Measurements from ENCODE around the gene C1orf53. TPM values are rescaled to one million over a fixed set of nuclear protein-coding genes. Genes with fewer than 3 reads are reported as not detected.
"Not testable (repeated sequence)": the region's sequence is repeated elsewhere in the genome, so short reads cannot be mapped to it uniquely, and the experiment has no call there.

Gene C1orf53
- total RNA-seq, 1 experiment from 2014 or later = 3.0 TPM

DNA sequence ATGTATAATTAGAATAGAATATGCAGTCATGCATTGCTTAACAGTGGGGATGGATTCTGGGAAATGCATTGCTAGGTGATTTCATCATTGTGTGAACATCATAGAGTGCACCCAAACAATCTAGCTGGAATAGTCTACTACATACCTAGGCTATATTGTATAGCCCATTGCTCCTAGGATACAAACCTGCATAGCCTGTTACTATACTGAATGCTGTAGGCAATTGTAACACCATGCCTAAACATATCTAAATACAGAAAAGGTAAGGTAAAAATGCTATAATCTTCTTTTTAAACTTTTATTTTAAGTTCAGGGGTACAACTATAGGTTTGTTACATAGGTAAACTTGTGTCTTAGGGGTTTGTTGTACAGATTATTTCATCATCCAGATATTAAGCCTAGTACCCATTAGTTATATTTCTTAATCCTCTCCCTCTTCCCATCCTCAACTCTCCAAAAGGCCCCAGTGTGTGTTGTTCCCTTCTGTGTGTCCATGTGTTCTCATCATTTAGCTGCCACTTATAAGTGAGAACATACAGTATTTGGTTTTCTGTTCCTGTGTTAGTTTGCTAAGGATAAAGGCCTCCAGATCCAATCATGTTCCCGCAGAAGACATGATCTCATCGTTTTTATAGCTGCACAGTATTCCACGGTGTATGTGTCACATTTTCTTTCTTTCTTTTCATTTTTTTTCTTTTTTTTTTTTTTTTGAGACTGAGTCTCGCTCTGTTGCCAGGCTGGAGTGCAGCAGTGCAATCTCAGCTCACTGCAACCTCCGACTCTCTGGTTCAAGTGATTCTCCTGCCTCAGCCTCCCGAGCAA lies 36.9 kb downstream of the C1orf53 start:
- DNase-seq (ENCODE audit: low read depth, low spot score); in situ Hi-C loops (cut with HindIII; ENCODE audit: low pct_unique_long_range_greater_than_20kb, low sequenced_read_pairs): not testable (repeated sequence)

DNA sequence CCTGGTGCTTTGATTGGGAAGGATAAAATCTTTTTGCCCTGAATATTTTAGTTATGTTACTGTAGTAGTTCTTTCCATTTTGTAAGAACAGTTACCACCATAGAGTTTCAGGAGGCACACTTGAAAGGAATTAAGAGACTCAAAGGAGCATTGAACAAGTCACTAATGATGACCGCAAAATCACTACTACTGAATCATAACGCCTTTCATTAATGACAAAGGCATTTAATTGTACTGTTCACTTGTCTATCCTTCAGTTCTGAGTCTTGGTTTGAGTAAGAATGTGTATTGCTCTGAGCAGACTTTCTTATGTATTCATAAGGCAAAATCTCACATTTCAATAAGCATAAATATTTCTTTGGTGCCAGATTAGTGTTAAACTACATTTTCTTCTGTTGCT lies 39.6 kb downstream of the C1orf53 start:
- in situ Hi-C loops (cut with HindIII; ENCODE audit: low pct_unique_long_range_greater_than_20kb, low sequenced_read_pairs) = no loop called here
- DNase-seq (ENCODE audit: low read depth, low spot score) = no peak

DNA sequence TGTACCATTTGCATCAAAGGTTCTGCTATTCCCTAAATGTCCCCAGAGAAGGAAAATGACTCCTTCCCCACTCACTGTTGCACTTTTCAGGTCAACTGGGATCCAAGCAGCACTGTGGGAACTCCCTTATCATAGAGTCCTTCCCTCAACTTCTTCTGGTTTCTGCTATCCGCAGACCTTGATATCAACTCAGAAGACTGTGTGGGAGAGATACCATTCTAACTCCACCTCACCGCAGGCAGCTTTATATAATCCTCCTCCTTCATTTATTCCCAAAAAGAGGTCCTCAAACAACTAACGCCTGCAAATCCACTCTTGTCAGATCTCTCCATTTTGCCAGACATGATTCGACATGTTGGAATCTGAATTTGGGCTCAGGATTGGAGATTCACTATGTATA lies 42.1 kb downstream of the C1orf53 start:
- DNase-seq (ENCODE audit: low read depth, low spot score) = no peak
- in situ Hi-C loops (cut with HindIII; ENCODE audit: low pct_unique_long_range_greater_than_20kb, low sequenced_read_pairs) = no loop called here

DNA sequence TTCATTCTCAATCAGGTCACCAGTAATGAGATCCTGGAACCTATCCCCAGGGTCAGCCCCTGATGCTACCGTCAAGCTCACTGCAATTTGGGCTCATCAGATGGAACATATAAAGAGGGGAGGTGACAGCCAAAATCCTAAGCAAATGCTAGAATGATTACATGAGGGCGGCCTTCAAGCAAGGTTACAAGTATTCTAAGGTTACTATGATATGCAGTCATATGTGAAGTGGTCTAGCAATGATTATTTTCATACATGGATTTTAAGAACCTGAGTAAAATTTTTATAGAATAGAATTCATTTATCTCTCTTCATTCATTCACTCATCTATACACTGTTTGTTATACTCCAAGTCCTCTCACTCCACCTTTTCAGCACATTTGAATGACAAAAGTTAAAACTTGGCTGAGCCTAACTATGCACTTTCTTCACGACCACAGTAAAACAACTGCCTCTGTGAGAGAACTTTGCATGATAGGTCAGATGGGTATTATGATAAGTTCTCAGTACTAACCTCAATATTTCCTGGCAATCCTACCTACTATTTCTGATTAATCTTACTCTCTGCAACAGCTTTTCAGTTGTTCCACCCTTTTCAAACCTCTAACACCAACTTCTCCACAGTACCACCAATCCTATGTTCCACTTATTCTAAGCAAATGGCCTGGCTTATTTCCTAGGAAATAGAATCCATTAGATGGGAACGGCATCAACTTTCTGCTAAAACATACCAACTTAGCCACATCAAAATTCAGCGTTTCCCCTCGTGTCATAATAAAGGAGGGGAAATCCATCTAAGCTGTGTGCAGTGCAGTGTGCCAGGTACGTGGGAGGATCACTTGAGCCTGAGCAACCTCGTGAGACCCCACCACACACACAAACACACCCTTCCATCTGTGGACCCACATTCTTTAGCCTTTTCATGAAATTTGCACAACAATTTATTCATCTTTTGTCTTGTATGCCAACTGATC lies 46.8 kb downstream of the C1orf53 start:
- in situ Hi-C loops (cut with HindIII; ENCODE audit: low pct_unique_long_range_greater_than_20kb, low sequenced_read_pairs) = no loop called here
- no peak for DNase-seq (ENCODE audit: low read depth, low spot score)

DNA sequence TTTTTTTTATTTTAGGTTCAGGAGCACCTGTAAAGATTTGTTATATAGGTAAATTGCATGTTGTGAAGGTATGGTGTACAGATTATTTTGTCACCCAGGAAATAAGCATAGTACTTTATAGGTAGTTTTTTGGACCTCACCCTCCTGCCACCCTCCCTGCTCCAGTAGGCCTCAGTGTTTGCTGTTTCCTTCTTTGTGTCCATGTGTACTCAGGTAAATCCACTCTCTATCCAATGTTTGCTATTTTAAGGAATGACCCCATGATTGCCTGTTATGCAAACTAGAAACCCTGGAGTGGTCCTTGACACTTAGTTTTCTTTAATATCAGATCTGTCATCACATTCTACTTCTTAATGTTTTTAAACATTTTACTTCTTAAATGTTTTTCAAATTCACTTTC lies 48.7 kb downstream of the C1orf53 start:
- in situ Hi-C loops (cut with HindIII; ENCODE audit: low pct_unique_long_range_greater_than_20kb, low sequenced_read_pairs) = no loop called here
- no peak for DNase-seq (ENCODE audit: low read depth, low spot score)

DNA sequence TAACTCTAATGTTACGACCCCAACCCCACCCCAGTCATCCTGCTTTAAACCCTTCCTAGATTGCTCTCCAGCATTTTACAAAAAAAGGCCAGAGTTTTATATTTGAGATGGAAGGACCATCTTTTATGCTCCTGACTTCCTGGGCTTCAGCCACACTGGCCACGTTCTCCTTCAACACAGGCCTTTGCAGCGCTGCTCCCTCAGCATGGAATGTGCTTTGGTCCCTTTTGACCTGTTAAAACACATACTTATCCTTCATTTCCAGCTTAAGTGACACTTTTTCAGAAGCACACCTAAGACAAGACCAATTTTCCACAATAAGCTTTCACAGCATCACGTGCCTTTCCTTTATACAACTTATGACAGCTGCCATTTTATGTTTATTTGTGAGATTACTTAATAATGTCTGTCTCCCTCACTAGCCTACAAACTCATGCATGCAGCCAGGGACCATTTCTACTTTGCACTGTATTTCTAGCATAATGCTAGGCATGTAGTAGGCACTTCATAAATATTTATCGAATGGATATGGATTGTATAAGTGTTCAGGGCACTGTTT lies 49.3 kb downstream of the C1orf53 start:
- in situ Hi-C loops (cut with HindIII; ENCODE audit: low pct_unique_long_range_greater_than_20kb, low sequenced_read_pairs) = no loop called here
- DNase-seq (ENCODE audit: low read depth, low spot score) = no peak

DNA sequence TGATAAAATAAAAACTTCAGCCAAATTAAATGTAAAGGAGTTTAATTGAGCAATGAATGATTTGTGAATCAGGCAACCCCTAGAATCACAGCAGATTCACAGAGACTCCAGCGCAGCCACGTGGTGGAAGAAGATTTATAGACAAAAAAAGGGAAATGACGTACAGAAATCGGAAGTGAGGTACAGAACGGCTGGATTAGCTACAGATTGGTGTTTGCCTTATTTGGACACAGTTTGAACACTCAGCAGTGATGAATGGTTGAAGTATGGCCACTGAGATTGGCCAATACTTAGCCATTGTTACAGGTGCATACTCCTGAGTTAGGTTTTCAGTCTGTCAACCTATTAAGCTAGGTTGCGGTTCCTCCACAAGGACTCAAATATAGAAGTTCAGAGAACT lies 51.0 kb downstream of the C1orf53 start:
- DNase-seq (ENCODE audit: low read depth, low spot score); in situ Hi-C loops (cut with HindIII; ENCODE audit: low pct_unique_long_range_greater_than_20kb, low sequenced_read_pairs): not testable (repeated sequence)

DNA sequence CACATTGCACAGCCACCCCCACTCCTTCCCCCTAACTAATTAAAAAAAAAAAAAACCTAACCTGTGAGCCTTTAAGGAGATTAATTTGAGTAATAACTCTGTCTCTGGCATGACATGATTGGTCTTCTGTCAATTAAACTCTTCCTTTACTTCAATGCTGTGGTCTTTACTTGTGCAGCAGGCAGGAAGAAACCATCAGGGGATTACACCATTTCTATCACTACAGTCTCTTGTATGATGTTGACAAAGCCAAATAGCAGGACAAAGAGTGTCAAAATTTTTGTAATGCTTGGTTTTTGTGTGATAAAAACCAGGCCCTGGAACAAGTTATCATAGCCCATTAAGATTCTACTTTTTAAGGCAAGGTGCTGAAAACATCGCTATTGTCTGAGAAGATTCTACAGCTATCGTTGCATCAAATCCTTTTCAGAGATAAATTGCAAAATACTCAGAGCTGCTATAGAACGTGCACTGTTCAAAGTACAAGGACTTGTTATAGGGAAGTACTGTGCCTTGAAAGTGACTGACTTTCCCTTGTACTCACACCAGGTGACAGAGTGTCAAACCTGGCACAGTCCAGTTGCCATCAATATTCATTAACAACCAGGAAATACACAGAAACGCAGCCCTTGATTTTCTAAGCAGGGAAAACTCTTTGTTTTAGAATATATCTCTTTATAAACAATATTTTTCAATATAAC lies 52.4 kb downstream of the C1orf53 start:
- in situ Hi-C loops (cut with HindIII; ENCODE audit: low pct_unique_long_range_greater_than_20kb, low sequenced_read_pairs) = no loop called here
- DNase-seq (ENCODE audit: low read depth, low spot score) = no peak

DNA sequence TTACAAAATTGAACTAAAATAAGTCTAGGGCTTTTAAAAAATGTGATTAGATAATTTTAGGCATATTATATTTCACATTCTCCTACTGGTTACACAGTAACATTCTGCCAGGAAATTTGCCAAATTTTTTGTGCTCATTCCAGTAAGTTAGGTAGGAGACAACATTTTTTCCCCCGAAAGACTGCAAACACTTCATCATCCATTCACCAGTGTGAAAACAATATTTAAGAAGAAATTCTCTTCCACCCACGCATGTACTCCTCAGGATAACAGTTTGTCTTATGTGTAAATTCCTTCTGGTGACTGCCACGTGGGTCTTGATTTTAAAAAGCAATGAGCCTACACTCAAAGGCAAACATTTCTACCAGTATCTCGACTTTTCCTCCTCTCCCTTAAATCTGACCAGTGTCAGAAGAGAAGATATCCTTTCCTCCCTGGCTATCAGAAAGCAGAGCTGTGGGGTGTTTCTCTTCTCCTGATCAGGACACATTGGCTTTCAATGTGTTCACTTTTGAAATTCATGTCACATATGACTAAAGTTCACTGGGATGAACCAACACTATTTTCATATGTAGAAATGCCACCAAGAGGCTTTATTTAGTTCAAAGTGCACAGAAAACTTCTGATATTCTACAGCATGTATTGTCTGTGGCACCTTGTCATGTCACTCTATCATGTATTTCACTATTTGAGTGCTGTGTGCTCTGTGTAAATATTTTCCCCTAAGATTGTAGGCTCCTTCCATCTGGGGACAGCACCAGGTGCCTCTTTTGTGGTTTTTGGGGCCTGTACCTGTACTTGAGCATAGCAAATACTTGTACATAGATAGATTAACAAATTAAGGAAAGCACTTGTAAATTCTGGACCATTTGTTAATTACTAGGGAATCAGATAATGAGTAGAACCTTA lies 53.3 kb downstream of the C1orf53 start:
- in situ Hi-C loops (cut with HindIII; ENCODE audit: low pct_unique_long_range_greater_than_20kb, low sequenced_read_pairs) = no loop called here
- DNase-seq (ENCODE audit: low read depth, low spot score) = no peak

Other genes starting within 250 kb of the C1orf53 start
- gene DENND1B, start 127.2 kb upstream of the C1orf53 start, total RNA-seq (2014; rRNA removed; shearing (Covaris generic)) = 4.8 and 6.5 TPM in 2 replicates
- 0.98 TPM in 1 of 2 replicates, not detected in the other for gene LHX9, start 14.7 kb downstream of the C1orf53 start, total RNA-seq (2014; rRNA removed; shearing (Covaris generic))

All from SK-MEL-5 (cell line).